Bone marrow (tissue), 2 donors: ENCODE results near the gene CERCAM.

Experiments
- DNase-seq, 2 donors: peaks; one replicate each; lab custom pipeline; 2025; lab: John Stamatoyannopoulos, UW

The CERCAM gene

DNA sequence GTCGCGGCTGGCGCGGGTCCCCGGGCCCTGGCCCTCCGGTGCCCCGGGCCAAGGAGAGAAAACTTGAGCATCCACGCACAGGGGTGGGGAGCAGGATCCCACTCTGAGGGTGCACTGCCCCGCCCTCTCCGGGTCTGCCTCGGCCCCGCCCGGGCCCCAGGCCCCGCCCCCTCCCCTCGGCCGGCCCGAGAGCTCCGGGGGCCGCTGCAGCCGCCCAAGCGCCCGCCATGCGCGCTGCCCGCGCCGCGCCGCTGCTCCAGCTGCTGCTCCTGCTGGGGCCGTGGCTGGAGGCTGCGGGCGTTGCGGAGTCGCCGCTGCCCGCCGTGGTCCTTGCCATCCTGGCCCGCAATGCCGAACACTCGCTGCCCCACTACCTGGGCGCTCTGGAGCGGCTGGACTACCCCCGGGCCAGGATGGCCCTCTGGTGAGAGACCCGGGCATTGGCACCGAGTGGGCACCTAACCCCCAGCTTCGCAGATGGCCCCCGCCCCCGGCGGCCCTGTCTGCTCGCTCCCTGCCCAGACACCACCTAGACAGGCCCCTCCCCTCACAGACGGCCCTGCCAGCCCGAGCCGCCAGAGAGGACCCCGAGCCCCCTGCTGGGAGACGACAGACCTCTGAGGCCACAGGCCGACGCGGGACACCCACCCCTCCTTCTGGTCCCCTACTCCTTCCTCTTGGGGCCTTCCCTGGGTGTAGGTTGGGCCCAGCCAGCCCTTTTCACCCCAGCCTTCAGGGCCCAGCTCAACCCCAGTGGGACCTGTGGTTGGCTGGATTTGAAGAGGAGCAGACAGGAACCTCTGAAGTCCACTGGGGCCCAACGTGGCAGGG lies at the start of gene CERCAM:
Gene CERCAM (plus strand): TSS at position 207 of the 831 bp plus-strand sequence. CDS start 21 bp downstream, at position 228.
- DNase-seq = peak in 1 of 2 donors; percentile 69

DNA sequence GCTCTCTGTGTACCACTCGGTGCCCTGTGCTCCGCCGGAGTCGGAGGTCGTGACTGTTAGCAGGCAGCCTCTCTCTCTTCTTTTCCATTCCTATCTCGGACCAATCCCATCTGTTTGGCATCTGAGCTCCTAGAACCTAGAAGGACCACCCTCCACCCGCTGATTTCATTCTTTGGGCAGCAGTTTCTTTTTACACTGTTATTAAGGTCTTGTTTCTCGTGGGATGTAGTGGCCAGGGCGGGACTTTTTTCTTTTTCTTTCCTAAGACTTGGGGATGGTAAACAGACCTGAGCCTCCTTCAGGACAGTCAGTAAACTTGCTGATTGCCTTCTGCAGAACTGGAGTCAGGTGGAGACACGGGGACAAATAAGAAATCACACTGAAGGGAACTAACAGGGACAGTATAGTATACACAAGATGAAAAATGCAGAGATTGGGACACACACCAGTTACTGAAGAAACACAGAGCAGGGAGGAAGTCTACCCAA lies 49.0 kb upstream of the CERCAM start:
- DNase-seq = no peak

GRCh38 chr9:128372188-128372641 lies 48.4 kb upstream of the CERCAM start:
- no peak for DNase-seq

- no peak for DNase-seq
These were observed 47.9 kb upstream of the CERCAM start for GRCh38 chr9:128372784-128373183.

- DNase-seq = no peak
These were observed 46.4 kb upstream of the CERCAM start for GRCh38 chr9:128374221-128374675.

GRCh38 chr9:128375865-128376264 lies 44.8 kb upstream of the CERCAM start:
- no peak for DNase-seq

DNA sequence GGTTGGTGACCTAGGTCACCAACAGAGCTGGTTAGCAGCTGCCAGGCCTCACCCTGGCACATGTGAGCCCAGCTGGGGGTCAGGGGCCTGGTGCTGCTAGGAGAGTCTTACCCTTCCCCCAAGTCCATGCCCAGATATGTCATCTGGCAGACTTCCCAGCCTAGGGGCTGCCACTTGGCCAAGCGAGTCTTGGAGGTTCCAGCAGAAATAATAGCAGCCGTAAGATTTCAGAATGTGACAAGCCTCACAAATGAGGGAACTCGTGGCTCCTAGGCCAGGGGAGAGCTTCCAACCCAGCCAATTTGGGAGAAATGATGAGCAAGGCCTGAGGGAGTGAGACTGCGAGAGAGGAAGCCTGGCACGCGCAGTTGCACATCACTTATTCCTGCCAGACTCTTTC lies 38.4 kb upstream of the CERCAM start:
- no peak for DNase-seq

DNA sequence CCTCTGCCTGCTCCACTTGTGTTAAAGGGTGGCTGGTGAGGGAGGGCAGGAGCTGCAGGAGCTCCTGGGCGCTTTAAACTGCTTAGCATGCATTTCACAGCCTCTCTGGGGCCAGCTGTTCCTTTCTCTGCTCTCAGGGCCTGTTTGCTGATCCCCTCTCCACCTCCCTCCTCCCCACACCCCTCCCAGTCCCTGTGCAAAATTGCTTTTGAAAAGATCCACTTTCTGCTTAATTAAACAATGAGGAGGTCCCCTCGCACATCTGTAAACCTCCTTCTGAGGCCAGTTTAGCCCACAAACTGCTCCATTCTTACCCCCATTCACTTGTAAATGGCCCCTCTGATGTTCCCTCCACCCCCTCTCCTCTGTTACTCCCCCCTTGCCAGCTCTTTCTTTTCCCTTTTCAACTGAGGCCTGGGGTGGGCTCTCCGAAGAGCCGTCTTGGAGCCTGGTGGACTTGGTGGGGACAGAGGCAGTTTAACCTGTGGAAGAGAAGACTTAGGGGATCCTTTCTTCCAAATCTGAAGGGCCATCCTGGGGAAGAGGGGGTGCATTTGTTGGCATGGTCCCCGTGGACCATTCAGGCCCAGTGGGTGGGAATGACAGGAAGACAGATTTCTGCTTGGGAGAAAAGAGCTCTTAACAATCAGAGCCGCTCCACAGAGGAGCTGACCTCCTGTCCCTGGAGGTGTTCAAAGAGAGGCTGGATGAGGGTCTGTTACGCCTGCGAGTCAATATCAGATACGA lies 37.5 kb upstream of the CERCAM start:
- DNase-seq = no peak

DNA sequence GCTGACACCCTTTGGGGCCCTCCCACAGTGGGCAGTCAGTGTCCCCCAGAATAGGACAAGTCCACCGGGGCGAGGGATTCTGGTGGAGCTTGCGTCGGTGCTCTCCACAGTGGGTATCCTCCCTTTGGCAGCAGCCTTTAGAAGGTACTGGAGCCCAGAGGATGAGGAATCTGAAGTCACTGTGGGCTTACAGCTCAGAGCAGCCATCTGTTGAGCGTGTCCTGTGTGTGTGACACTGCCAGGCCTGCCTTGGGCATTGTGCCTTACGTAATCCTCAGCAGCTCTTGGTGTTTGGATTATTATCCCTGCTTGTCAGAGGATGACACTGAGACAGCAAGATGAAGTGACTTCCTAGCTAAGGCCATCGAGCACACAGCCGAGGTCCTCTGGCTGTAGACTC lies 36.9 kb upstream of the CERCAM start:
- DNase-seq = no peak

- DNase-seq = no peak
These were observed 35.7 kb upstream of the CERCAM start for GRCh38 chr9:128384801-128385495.

DNA sequence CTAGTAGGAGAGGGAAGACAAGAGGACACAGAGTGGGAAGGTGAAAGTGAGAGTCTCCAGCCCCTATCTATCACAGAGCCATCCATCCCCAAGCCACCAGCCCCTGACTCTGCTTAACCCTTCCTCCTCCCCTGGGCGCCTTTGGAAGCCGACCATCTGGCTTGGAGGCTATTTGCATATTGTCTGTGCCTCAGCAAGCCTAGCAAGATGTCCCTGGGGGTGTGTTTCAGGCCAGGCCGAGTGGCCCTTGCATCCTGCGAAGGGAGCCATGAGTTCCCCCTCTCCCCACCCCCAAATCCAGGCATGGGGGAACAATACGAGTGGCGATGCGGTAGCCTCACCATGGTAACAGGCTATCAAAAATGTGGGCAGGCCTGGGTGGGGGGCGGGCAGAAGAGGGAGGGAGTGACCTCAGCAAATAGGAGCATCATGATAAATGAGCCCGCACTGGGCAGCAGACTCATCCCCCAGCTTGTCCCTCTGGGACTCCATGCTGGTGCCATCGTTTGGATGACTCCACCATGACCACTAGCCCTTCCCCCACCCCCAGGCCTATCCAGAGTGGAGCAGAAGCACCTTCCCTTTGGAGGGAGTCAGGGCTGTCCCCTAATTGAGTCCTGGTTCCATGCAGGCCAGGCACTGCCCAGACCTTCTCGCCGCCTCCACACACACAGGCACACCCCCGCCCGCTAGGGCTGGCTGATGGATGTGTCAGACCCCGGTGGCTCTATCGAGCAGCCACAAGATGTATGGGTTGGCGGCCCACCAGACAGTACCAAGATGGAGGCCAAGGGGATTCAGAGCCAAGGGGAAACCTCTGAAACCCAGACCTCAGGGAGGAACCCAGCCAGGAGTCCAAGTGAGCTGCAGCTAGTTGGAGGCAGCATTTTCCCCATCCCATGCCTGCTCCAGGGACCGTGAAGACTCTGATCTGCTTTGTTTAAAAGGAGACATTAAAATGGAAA lies 34.9 kb upstream of the CERCAM start:
- DNase-seq = no peak

- no peak for DNase-seq
These were observed 32.5 kb upstream of the CERCAM start for GRCh38 chr9:128388150-128388549.

GRCh38 chr9:128389395-128390149 lies 31.1 kb upstream of the CERCAM start:
- no peak for DNase-seq

DNA sequence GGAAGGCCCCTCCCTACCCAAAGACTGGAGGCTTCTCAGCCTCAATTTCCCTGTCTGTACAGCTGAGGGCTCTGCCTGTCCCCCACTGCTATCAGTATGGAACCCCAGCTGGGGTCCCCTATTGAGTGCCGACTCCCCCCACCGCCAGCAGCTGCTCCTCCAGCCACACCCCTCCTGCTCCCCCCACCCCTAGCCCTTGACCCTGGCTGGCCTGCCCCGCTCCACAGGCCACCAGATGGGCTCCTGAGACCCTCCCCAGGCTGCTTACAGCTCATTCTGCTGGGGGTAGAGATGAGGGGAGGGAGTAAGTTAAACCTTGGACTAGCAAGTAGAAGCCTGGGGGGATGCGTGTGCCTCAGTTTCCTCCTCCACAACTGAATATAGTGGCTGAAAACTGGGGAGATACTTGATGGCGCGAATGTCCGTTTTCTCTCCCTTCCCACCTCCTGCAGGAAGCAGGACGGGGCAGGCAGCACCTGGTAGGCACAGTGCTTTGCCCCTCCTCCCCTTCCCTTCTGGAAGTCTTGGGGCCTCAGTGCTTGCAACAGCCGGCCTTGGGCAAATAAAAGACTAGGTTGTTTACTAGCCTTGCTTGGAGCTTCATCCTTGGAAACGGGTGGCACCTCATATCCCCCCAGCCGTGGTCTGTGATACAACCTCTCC lies 30.4 kb upstream of the CERCAM start:
- no peak for DNase-seq

DNA sequence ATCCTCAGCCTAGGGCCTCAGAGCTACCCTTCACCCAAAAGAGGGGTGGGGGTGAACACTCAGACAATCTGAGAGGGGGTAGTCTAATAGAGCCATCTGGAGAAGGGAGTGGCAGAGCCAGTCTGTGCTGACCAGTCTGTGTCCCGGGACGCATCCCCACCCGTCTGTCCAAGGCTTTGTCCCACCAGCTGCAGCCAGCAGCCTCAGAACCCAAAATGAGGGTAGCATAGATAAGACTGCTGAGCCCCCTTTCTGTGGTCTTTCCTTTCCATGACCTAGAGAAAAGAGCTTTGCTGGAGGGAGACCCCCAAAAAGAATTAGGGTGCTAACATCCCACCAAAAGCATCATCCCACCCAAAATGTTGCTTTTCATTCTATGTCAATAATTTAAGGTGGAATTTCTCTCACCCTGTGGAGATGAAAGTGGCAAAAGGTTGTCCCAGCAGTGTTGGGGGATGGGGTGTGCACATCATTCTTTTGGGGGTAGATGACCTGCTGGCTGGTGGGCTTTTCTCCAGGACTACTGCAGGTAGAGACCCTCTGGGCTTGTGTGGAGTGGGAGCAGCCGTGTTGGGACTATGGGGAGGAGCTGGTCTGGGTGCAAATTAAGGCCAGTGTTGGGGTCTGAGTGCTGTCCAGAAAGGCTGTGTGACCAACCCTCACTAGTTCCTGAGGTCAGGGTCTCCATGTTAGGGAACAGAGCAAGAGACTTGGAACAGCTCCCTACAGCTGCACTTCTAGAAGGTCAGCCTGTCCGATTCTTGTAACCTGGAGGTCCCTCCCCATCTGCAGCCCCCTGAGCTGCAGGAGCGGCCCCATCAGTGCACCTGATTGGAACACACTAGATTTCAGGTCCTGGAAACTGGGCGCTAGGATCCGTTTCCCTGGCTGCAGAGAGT lies 29.6 kb upstream of the CERCAM start:
- no peak for DNase-seq

GRCh38 chr9:128391956-128392301 lies 28.7 kb upstream of the CERCAM start:
- DNase-seq = no peak

DNA sequence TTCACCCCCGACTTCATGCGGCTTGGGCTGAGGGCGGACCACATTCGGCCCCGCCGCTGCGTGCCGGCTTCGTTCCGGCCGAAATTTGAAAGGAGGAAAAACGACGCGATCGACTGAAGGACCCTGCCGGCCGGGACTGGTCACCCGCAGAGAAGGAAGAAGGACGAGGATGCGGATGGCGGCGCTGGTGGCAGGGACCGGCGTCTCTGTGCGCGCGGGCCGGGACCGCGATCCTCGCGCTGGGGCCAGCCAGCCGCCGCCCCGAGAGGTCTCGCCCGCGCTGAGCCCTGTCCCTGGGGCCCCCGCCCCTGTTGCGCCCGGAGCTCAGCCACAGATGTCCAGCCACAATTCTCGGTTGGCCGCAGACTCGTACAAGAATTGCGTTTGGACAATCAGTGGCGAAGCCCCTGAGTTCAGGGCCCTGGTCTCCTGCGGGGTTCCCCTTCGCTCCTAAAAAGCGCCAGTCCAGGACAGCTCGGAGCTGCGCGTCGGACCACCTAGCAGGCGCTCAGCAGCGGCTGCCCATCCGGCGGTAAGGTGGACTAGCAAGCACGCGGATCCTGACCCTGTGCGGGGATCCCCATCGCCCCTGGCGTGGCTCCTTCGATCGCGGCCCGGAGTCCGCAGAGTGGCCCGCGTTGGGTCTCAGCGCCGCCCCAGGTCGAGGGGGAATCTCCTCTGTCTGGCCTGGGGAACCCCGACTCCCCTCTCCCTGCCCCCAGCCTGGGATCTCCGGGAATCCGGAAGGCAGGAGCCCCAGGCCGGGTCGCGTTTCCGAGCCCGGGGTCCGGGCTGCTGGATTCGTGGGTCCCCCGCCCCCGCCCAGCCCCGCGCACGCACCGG lies 28.1 kb upstream of the CERCAM start:
- DNase-seq = no peak
